Activated T-cell treated with anti-CD3 and anti-CD28 coated beads, Interleukin-2, amount 50 U/mL, for 24 hours (primary cell): Measurements from ENCODE around the gene RTN3.
A peak's percentile ranks its signal among the peaks of the same experiment; 100 is the strongest.
"Not testable (repeated sequence)": the region's sequence is repeated elsewhere in the genome, so short reads cannot be mapped to it uniquely, and the experiment has no call there.

Experiments
- DNase-seq: peaks from one replicate; pipeline ENCODE4 v3.0.0-alpha.2; 2020
- H3K27ac Mint-ChIP-seq: 2 replicates; pipeline ENCODE4 v1.8.0; 2020; ENCODE audit warnings: mild to moderate bottlenecking, mixed read lengths
- H3K27me3 Mint-ChIP-seq: 2 replicates; pipeline ENCODE4 v1.8.0; 2020; ENCODE audit warnings: mixed read lengths
- H3K36me3 Mint-ChIP-seq: 2 replicates; pipeline ENCODE4 v1.8.0; 2020; ENCODE audit warnings: low read depth, mixed read lengths
- H3K4me1 Mint-ChIP-seq: 2 replicates; pipeline ENCODE4 v1.8.0; 2020; ENCODE audit warnings: low read depth, mixed read lengths
- H3K4me3 Mint-ChIP-seq: 2 replicates; pipeline ENCODE4 v1.8.0; 2020; ENCODE audit warnings: mild to moderate bottlenecking, moderate library complexity, mixed read lengths
- H3K9me3 Mint-ChIP-seq: 2 replicates; pipeline ENCODE4 v1.8.0; 2020; ENCODE audit warnings: mixed read lengths

The RTN3 gene, protein sequence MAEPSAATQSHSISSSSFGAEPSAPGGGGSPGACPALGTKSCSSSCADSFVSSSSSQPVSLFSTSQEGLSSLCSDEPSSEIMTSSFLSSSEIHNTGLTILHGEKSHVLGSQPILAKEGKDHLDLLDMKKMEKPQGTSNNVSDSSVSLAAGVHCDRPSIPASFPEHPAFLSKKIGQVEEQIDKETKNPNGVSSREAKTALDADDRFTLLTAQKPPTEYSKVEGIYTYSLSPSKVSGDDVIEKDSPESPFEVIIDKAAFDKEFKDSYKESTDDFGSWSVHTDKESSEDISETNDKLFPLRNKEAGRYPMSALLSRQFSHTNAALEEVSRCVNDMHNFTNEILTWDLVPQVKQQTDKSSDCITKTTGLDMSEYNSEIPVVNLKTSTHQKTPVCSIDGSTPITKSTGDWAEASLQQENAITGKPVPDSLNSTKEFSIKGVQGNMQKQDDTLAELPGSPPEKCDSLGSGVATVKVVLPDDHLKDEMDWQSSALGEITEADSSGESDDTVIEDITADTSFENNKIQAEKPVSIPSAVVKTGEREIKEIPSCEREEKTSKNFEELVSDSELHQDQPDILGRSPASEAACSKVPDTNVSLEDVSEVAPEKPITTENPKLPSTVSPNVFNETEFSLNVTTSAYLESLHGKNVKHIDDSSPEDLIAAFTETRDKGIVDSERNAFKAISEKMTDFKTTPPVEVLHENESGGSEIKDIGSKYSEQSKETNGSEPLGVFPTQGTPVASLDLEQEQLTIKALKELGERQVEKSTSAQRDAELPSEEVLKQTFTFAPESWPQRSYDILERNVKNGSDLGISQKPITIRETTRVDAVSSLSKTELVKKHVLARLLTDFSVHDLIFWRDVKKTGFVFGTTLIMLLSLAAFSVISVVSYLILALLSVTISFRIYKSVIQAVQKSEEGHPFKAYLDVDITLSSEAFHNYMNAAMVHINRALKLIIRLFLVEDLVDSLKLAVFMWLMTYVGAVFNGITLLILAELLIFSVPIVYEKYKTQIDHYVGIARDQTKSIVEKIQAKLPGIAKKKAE

GRCh38 chr11:63681321-63682065 is at the start of gene RTN3:
Gene RTN3, plus strand, starts transcription at chr11:63681500. Its CDS starts 137 bp downstream, at chr11:63681637.
- Mint-ChIP-seq H3K27me3 (no peaks in the 10 kb centered on the region), H3K4me3 (peak within 1 kb of the TSS; percentile 86), H3K9me3 (no peaks in the 10 kb centered on the region), H3K4me1 (peaks cover 34% of the 10 kb centered on the region), H3K36me3 (peaks cover 11% of the 10 kb centered on the region), H3K27ac (peak within 1 kb of the TSS; percentile 88)
- DNase-seq, result peak; percentile 98

DNA sequence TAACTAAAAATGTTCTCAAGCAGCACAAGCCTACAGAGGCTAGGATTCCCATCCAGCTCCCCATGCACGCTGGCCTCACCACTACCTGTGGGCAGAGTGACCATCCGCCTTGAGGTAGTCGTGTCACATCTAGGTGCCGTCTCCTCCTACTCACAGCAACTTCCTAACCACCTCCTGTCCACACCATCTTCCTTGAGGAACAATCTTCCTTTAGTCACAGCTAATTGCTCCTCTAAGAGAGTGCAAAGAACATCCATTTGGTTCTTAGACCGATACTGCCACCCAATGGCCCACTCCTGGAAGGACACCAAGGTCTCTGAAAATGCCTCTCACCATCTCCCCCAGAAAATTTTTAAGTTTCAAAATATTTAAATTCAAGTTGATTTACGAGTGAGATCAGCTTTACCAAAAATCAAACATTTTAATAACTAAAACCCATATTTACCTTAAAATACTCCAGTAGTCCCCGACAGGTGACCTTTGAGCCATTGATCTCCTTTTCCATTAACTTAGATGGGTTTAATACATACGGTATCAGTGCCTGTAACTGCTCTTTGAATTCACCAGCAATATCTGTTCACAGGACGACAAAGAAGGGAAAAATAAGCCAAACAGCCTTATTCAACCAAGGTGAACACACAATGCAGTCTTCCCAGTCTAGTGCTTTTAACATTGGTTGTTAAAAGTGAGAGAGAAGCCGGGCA is 45.4 kb upstream of the RTN3 start:
- Mint-ChIP-seq H3K4me3 (no peak overlapping the region), H3K27ac (no peak overlapping the region), H3K9me3 (no peaks in the 10 kb centered on the region), H3K27me3 (no peaks in the 10 kb centered on the region), H3K4me1 (peaks cover 16% of the 10 kb centered on the region), H3K36me3 (peaks cover 52% of the 10 kb centered on the region)
- DNase-seq, result peak; percentile 71

DNA sequence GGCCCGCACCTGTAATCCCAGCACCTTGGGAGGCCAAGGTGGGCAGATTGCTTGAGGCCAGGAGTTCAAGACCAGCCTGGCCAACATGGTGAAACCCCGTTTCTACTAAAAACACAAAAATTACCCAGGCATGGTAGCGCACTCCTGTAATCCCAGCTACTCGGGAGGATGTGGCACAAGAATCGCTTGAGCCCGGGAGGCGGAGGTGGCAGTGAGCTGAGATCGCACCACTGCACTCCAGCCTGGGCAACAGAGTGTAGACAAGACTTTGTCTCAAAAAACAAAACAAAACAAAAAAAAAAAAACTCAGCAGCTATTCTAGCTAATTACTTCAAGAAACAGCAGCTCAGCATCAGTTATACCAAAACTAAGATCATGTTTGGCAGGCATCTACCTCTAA is 42.9 kb upstream of the RTN3 start:
- peaks cover 54% of the 10 kb centered on the region for H3K36me3 Mint-ChIP-seq
- not testable (repeated sequence) for DNase-seq, H3K4me3 Mint-ChIP-seq, H3K9me3 Mint-ChIP-seq, H3K27ac Mint-ChIP-seq, H3K27me3 Mint-ChIP-seq, H3K4me1 Mint-ChIP-seq

GRCh38 chr11:63639199-63639832 is 42.0 kb upstream of the RTN3 start:
- Mint-ChIP-seq H3K27ac (no peak overlapping the region), H3K9me3 (no peaks in the 10 kb centered on the region), H3K27me3 (no peaks in the 10 kb centered on the region), H3K36me3 (peaks cover 59% of the 10 kb centered on the region), H3K4me1 (peaks cover 3% of the 10 kb centered on the region), H3K4me3 (no peak overlapping the region)
- DNase-seq, result no peak

GRCh38 chr11:63641727-63642126 is 39.6 kb upstream of the RTN3 start:
- H3K4me1 Mint-ChIP-seq, result peaks cover 3% of the 10 kb centered on the region
- H3K27ac Mint-ChIP-seq, result peak overlapping the region; percentile 47
- H3K36me3 Mint-ChIP-seq, result peaks cover 64% of the 10 kb centered on the region

GRCh38 chr11:63643205-63643604 is 38.1 kb upstream of the RTN3 start:
- Mint-ChIP-seq H3K4me1 (no peaks in the 10 kb centered on the region), H3K9me3 (no peaks in the 10 kb centered on the region), H3K36me3 (peaks cover 68% of the 10 kb centered on the region), H3K4me3 (no peak overlapping the region), H3K27ac (peak overlapping the region; percentile 4), H3K27me3 (no peaks in the 10 kb centered on the region)
- DNase-seq, result no peak

More at GRCh38 chr11:63641727-63642126, 39.6 kb upstream of the RTN3 start:
- no peaks in the 10 kb centered on the region for H3K27me3 Mint-ChIP-seq
- no peak overlapping the region for H3K4me3 Mint-ChIP-seq
- no peak for DNase-seq
- H3K9me3 Mint-ChIP-seq, result no peaks in the 10 kb centered on the region

DNA sequence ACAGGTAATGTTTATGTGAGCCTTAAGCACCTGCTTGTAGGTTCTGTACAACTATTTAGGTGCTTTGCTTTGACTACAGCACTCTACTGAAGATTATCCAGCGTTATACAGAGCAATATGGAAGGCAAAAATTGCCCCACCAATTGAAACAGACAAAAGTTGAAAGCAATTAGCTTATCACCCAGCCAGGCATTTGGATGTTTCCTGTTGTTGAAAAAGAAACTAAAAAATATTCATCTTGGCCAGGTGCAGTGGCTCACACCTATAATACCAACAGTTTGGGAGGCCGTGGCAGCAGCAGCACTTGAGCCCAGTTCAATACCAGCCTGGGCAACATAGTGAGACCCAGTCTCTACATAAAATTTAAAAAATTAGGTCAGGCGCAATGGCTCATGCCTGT is 28.6 kb upstream of the RTN3 start:
- Mint-ChIP-seq H3K4me1 (peaks cover 17% of the 10 kb centered on the region), H3K36me3 (peaks cover 64% of the 10 kb centered on the region), H3K27ac (no peak overlapping the region), H3K4me3 (no peak overlapping the region), H3K9me3 (no peaks in the 10 kb centered on the region), H3K27me3 (no peaks in the 10 kb centered on the region)
- DNase-seq, result no peak

DNA sequence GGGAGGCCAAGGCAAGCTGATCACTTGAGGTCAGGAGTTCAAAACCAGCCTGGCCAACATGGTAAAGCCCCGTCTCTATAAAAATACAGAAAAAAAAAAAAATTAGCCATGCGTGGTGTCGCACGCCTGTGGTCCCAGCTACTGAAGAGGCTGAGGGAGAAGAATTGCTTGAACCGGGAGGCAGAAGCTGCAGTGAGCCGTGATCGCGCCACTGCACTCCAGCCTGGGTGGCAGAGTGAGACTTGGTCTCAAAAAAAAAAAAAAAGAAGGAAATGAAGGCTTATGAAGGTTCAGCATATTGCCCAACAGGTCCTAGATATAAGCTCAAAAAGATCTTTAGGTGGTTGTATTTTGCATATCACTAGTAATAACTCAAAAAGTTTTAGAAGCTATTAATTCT is 20.3 kb upstream of the RTN3 start:
- DNase-seq, result no peak
- Mint-ChIP-seq H3K36me3 (peaks cover 28% of the 10 kb centered on the region), H3K27me3 (no peaks in the 10 kb centered on the region), H3K4me1 (peaks cover 33% of the 10 kb centered on the region), H3K4me3 (no peak overlapping the region), H3K27ac (no peak overlapping the region), H3K9me3 (no peaks in the 10 kb centered on the region)

- Mint-ChIP-seq H3K4me3 (no peak overlapping the region), H3K9me3 (no peaks in the 10 kb centered on the region), H3K27ac (no peak overlapping the region), H3K4me1 (peaks cover 54% of the 10 kb centered on the region), H3K36me3 (peaks cover 17% of the 10 kb centered on the region), H3K27me3 (no peaks in the 10 kb centered on the region)
- DNase-seq, result no peak
These were observed 17.5 kb upstream of the RTN3 start for GRCh38 chr11:63663809-63664208.

DNA sequence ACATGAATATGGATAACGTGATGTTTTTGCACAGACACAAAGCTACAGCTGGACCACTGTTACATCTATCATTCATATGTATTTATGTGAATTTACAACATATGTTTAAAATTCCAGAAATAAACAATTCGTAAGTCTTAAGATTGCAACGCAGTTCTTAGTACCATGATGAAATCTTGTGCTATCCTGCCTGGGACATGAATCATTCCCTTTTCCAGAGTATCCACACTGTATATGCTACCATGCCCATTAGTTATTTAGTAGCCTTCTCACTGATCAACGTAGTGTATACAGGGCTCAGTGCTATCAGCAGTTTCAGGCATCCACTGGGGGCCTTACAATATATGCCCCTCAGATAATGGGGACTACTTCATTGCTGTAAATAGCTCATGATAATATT is 14.4 kb upstream of the RTN3 start:
- Mint-ChIP-seq H3K36me3 (peaks cover 20% of the 10 kb centered on the region), H3K27ac (no peak overlapping the region), H3K27me3 (no peaks in the 10 kb centered on the region), H3K9me3 (no peaks in the 10 kb centered on the region), H3K4me3 (no peak overlapping the region), H3K4me1 (peaks cover 61% of the 10 kb centered on the region)
- no peak for DNase-seq

GRCh38 chr11:63667995-63668795 is 13.1 kb upstream of the RTN3 start:
- Mint-ChIP-seq H3K4me3 (peak overlapping the region; percentile 18), H3K4me1 (peaks cover 63% of the 10 kb centered on the region)

DNA sequence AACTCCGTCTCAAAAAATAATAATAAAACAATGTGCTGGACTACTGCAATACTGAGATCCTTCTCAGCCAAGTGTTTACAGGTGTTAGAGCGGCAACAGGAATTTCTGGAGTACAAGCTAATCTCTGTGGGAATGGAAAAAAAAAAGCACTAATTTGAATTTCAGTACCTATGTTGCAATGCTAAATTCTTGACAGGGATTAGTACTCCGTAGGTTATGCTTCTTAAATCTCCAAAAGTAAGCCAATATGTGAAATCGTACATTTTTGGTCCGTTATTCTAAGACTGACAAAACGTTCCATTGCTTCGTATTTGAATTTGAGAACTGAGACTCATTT is 11.2 kb upstream of the RTN3 start:
- H3K4me1 Mint-ChIP-seq, result peaks cover 61% of the 10 kb centered on the region
- H3K4me3 Mint-ChIP-seq, result peak overlapping the region; percentile 81
- peak overlapping the region; percentile 93 for H3K27ac Mint-ChIP-seq
- no peak for DNase-seq
- H3K27me3 Mint-ChIP-seq, result no peaks in the 10 kb centered on the region
- no peaks in the 10 kb centered on the region for H3K9me3 Mint-ChIP-seq
- peaks cover 18% of the 10 kb centered on the region for H3K36me3 Mint-ChIP-seq

More at GRCh38 chr11:63667995-63668795, 13.1 kb upstream of the RTN3 start:
- Mint-ChIP-seq H3K27ac (peak overlapping the region; percentile 85), H3K27me3 (no peaks in the 10 kb centered on the region), H3K36me3 (peaks cover 20% of the 10 kb centered on the region), H3K9me3 (no peaks in the 10 kb centered on the region)
- no peak for DNase-seq
